Adipose tissue (tissue), 3 donors: ENCODE measurements around the gene WDCP. TPM values are rescaled to one million over a fixed set of nuclear protein-coding genes. Genes with fewer than 3 reads are reported as not detected.

Source experiments
- H3K27ac ChIP-seq: one replicate; pipeline ENCODE4 v1.5.1; 2013; ENCODE audit warnings: low read depth, low read length
- WGBS, 3 donors: extraction: QIAGEN DNeasy Blood & Tissue Kit; methylation state at CpG; one replicate each; pipeline ENCODE4 v1.1.7; 2013; 5-methylcytosine and 5-hydroxymethylcytosine counted together
- polyA plus RNA-seq, 3 donors: library from polyadenylated mRNA; stranded (reverse); fragments of 200-250 nt; gene quantifications; one replicate each; pipeline ENCODE4 v1.2.3, GENCODE V29; 2013
- donor health status: healthy with polysubstance abuse.
- donor health status: Bipolar disorder and iron deficiency.
- donor health status: healthy.

WDCP gene
- polyA plus RNA-seq, 3 donors = 1.9 to 2.0 (median 1.9) TPM

- 65 to 71% (median 71%) methylated on average over 7 of the region's 7 CpGs for WGBS, 3 donors
- no peak overlapping the region for H3K27ac ChIP-seq
These were observed 35.7 kb downstream of the WDCP start for GRCh38 chr2:24011250-24012104.

GRCh38 chr2:24010477-24011249 is 36.5 kb downstream of the WDCP start:
- no peak overlapping the region for H3K27ac ChIP-seq
- 51 to 56% (median 51%) methylated on average over 30 to 37 of the region's 37 CpGs for WGBS, 3 donors

- no peak within 1 kb of the TSS for H3K27ac ChIP-seq
- 2 to 3% (median 3%) methylated on average over 72 to 75 of the region's 75 CpGs for WGBS, 3 donors
These were observed 37.3 kb downstream of the WDCP start, which contains the start of gene MFSD2B for GRCh38 chr2:24009680-24010476. TSS of gene MFSD2B (plus strand) at chr2:24010085. CDS start at chr2:24010097, 12 bp downstream.

GRCh38 chr2:24009367-24009679 is 37.9 kb downstream of the WDCP start:
- H3K27ac ChIP-seq = no peak overlapping the region
- WGBS, 3 donors = 48 to 75% (median 70%) methylated on average over 9 of the region's 9 CpGs

- H3K27ac ChIP-seq = no peak overlapping the region
- 74 to 87% (median 77%) methylated on average over 13 of the region's 13 CpGs for WGBS, 3 donors
These were observed 38.4 kb downstream of the WDCP start for GRCh38 chr2:24008672-24009366.

- no peak overlapping the region for H3K27ac ChIP-seq
These were observed 39.5 kb downstream of the WDCP start for GRCh38 chr2:24007693-24008092.

GRCh38 chr2:23994567-23994966 is 52.6 kb downstream of the WDCP start:
- H3K27ac ChIP-seq = no peak overlapping the region
- WGBS, 3 donors = 37 to 66% (median 45%) methylated on average over 1 of the region's 1 CpG

- 97 to 98% (median 97%) methylated on average over 8 of the region's 8 CpGs for WGBS, 3 donors
- no peak overlapping the region for H3K27ac ChIP-seq
These were observed 53.4 kb downstream of the WDCP start for GRCh38 chr2:23993736-23994269.

- 41 to 86% (median 81%) methylated on average over 1 of the region's 1 CpG for WGBS, 3 donors
- no peak overlapping the region for H3K27ac ChIP-seq
These were observed 54.3 kb downstream of the WDCP start for GRCh38 chr2:23992931-23993330.

- no peak overlapping the region for H3K27ac ChIP-seq
- 61 to 63% (median 63%) methylated on average over 2 of the region's 2 CpGs for WGBS, 3 donors
These were observed 58.8 kb downstream of the WDCP start for GRCh38 chr2:23988371-23988770.

Other genes with a start within 250 kb of the WDCP start
- gene ATAD2B, start 120.3 kb downstream of the WDCP start, polyA plus RNA-seq = 1 to 10 TPM; 2.0 to 3.9 (median 3.2) TPM
- 10 to 100 TPM in 1 of 3 donors, 1 to 10 TPM in 2; 2.8 to 15.1 (median 7.7) TPM for gene UBXN2A, start 106.9 kb downstream of the WDCP start, polyA plus RNA-seq
- gene MFSD2B, start 37.3 kb downstream of the WDCP start, polyA plus RNA-seq = under 1 TPM in 2 of 3 donors, not detected in 1; 0.06 to 0.18 TPM
- gene FKBP1B, start 2.4 kb upstream of the WDCP start, polyA plus RNA-seq = 1 to 10 TPM; 6.7 to 8.2 (median 7.9) TPM
- gene SF3B6, start 28.9 kb upstream of the WDCP start, polyA plus RNA-seq = 100 to 1,000 TPM in 1 of 3 donors, 10 to 100 TPM in 2; 57.6 to 137 (median 86.0) TPM
- 10 to 100 TPM; 14.6 to 50.4 (median 33.0) TPM for gene TP53I3, start 37.4 kb upstream of the WDCP start, polyA plus RNA-seq
- under 1 TPM; 0.31 to 0.79 (median 0.46) TPM for gene PFN4, start 75.9 kb upstream of the WDCP start, polyA plus RNA-seq
- 10 to 100 TPM in 2 of 3 donors, 1 to 10 TPM in 1; 3.1 to 27.1 (median 10.8) TPM for gene FAM228B, start 76.1 kb upstream of the WDCP start, polyA plus RNA-seq
- 1 to 10 TPM in 2 of 3 donors, under 1 TPM in 1; 0.29 to 5.6 (median 4.0) TPM for gene FAM228A, start 127.7 kb upstream of the WDCP start, polyA plus RNA-seq